Measurements from ENCODE around the gene RAPGEF2.
A peak's percentile ranks its signal among the peaks of the same experiment; 100 is the strongest.

RAPGEF2 gene

DNA sequence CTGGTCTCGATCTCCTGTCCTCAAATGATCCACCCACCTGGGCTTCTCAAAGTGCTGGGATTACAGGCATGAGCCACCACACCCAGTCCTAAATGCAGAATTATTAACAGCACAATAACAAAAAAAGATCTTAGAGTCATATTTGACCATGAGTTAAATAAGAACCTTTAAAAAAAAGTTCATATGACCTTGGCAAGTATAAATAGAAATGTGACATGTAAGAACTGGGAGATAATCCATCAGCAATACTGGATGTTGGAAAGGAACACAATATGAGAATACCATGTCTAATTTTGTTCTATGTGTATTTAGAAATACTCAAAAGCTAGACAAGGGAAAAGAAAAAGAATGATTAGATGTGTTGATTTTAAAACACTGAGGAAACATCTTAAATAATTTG, 231.6 kb downstream of the RAPGEF2 start:
- DNase-seq, result no peak

- no peak for DNase-seq
Observed at GRCh38 chr4:159337041-159337440, 234.2 kb downstream of the RAPGEF2 start.

- DNase-seq, result peak in 1 of 2 experiments; percentile 5
Observed at GRCh38 chr4:159341522-159341921, 238.6 kb downstream of the RAPGEF2 start.

GRCh38 chr4:159342374-159342773, 239.5 kb downstream of the RAPGEF2 start:
- DNase-seq, result no peak

GRCh38 chr4:159343116-159343515, 240.2 kb downstream of the RAPGEF2 start:
- DNase-seq, result no peak

GRCh38 chr4:159344877-159345276, 242.0 kb downstream of the RAPGEF2 start:
- no peak for DNase-seq

- DNase-seq, result no peak
Observed at GRCh38 chr4:159346681-159347080, 243.8 kb downstream of the RAPGEF2 start.

DNA sequence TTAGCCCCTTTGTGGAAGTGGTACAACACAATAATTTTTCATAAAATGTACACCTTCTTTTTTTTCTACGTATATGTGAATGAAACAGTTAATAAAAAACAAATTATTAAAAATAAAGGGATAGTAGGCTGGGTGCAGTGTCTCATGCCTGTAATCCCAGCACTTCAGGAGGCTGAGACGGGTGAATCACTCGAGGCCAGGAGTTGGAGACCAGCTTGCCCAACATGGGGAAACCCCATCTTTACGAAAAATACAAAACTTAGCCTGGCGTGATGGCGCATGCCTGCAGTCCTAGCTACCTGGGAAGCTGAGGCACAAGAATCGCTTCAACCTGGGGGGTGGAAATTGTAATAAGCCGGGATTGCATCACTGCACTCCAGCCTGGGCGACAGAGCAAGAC, 244.9 kb downstream of the RAPGEF2 start:
- no peak for DNase-seq

DNA sequence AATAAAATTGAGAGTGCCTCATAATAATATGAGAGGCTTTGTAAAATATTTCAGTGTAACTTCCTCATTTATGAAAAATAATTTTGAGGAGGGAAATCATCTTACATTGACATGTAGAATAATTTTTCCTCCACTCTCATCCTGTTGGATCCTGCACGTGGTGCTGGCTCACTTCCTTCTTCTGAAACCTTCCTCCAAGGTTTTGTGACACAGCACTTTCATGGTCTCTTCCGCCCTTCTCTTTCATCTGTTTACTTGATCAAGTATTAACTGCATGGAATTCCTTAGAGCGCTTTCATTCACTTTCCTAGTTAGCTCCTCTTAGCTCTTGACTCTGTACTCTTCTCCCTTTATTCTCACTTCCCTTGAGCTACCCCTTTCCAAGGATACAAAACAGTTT, 246.5 kb downstream of the RAPGEF2 start:
- DNase-seq, result peak in 1 of 2 experiments; percentile 19

DNA sequence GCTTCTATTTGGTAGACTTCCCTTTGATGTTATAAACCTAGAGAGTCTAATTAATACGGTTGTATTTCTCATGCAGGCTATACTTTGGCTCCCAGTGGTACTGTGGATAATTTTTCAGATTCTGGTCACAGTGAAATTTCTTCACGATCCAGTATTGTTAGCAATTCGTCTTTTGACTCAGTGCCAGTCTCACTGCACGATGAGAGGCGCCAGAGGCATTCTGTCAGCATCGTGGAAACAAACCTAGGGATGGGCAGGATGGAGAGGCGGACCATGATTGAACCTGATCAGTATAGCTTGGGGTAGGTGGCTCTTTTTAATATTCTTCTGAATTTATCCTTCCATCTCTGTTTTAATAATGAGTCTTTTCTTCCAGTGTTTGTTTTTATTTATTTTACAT, 249.7 kb downstream of the RAPGEF2 start:
- DNase-seq, result no peak

DNA sequence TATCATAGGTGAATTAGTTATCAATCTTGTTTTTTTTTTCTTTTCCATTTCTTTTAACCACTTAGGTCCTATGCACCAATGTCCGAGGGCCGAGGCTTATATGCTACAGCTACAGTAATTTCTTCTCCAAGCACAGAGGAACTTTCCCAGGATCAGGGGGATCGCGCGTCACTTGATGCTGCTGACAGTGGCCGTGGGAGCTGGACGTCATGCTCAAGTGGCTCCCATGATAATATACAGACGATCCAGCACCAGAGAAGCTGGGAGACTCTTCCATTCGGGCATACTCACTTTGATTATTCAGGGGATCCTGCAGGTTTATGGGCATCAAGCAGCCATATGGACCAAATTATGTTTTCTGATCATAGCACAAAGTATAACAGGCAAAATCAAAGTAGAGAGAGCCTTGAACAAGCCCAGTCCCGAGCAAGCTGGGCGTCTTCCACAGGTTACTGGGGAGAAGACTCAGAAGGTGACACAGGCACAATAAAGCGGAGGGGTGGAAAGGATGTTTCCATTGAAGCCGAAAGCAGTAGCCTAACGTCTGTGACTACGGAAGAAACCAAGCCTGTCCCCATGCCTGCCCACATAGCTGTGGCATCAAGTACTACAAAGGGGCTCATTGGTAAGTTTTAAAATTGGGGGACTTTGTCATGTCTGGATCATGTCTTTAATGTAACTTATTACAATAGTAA, 250.7 kb downstream of the RAPGEF2 start:
- DNase-seq, result no peak

DNA sequence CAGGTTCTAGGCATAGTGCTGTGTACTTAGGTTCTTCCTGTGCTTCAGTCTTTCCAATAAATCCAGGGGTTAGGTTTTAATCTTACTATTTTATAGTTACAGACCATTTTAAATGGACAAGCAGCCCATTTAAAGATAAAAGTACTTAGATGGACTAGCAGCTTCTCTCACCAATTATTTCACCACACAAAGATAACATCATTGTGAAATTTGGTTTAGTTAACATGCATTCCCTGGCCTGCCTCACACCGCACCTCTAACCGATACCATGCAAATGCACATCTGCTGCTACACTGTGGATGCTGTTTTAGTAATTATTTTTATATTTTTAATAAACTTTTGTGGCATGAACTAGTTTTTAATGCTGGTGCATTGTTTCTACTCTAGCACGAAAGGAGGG, 252.6 kb downstream of the RAPGEF2 start:
- DNase-seq, result no peak

- DNase-seq, result no peak
Observed at GRCh38 chr4:159357350-159357749, 254.5 kb downstream of the RAPGEF2 start.

DNA sequence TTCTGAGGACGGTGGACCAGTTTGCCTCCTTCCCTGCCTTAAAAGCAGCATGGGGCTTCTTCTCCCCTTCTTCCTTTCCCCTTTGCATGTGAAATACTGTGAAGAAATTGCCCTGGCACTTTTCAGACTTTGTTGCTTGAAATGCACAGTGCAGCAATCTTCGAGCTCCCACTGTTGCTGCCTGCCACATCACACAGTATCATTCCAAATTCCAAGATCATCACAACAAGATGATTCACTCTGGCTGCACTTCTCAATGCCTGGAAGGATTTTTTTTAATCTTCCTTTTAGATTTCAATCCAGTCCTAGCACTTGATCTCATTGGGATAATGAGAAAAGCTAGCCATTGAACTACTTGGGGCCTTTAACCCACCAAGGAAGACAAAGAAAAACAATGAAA, 255.3 kb downstream of the RAPGEF2 start:
- DNase-seq, result no peak

DNA sequence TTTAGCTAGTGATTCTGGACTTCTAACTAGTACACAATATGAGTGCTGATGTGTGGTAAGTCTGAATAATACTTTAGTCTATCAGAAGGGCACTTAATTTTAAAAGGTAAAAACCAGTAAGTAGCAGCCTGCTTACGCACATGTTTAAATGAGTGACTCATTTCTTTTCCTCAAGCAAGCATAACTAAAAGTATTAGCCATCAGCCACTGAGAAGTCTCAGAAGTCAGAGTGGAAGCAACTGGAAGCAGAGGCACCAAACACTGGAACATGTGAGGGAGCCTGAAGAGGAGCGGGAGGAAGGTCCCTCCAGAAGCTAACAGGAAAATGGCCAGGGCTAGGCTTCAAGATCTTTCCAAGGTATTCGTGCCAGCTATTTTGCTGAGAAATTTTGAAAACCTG, 257.7 kb downstream of the RAPGEF2 start:
- DNase-seq, result no peak

GRCh38 chr4:159363361-159363760, 260.5 kb downstream of the RAPGEF2 start:
- DNase-seq, result no peak

GRCh38 chr4:159366966-159367780, 264.3 kb downstream of the RAPGEF2 start:
- DNase-seq, result no peak

- no peak for DNase-seq
Observed at GRCh38 chr4:159367781-159368080, 264.9 kb downstream of the RAPGEF2 start.

- DNase-seq, result no peak
Observed at GRCh38 chr4:159368320-159368719, 265.4 kb downstream of the RAPGEF2 start.

GRCh38 chr4:159369256-159369655, 266.4 kb downstream of the RAPGEF2 start:
- no peak for DNase-seq

- no peak for DNase-seq
Observed at GRCh38 chr4:159370286-159370685, 267.4 kb downstream of the RAPGEF2 start.

GRCh38 chr4:159374749-159375530, 272.1 kb downstream of the RAPGEF2 start:
- no peak for DNase-seq

- no peak for DNase-seq
Observed at GRCh38 chr4:159376289-159376688, 273.4 kb downstream of the RAPGEF2 start.

Measured in Kasumi-1 (cell line).